HEK293T (cell line): ENCODE results near the gene CPED1.

Source experiments
- CTCF ChIA-PET: fragments of 350-600 bp; formaldehyde crosslinking; extraction: SDS; loops from one replicate; lab custom pipeline; 2021; ENCODE audit warnings: antibody characterized with exemption, inconsistent platforms; lab: Yijun Ruan, JAX
- POLR2A ChIA-PET: fragments of 350-600 bp; formaldehyde crosslinking; extraction: SDS; loops from one replicate; lab custom pipeline; 2020; ENCODE audit warnings: antibody characterized with exemption, inconsistent platforms; lab: Yijun Ruan, JAX
- DNase-seq: peaks from one replicate; pipeline ENCODE4 v3.0.0; 2012; ENCODE audit warnings: mixed read lengths; ENCODE audit errors: extremely low spot score
- ARNT ChIP-seq: fragments of 450-650 bp; IDR thresholded peaks from 2 replicates; pipeline ENCODE4 v1.6.1; 2017; ENCODE audit warnings: mild to moderate bottlenecking
- BHLHE40 ChIP-seq: fragments of 450-650 bp; IDR thresholded peaks from 2 replicates; pipeline ENCODE4 v1.6.1; 2016; ENCODE audit warnings: mild to moderate bottlenecking, moderate library complexity, borderline replicate concordance
- CTBP1 ChIP-seq: fragments of 450-650 bp; IDR thresholded peaks from 2 replicates; pipeline ENCODE4 v1.6.1; 2016; ENCODE audit warnings: borderline replicate concordance
- ELF4 ChIP-seq: fragments of 450-650 bp; IDR thresholded peaks from 2 replicates; pipeline ENCODE4 v1.6.1; 2017; ENCODE audit warnings: antibody characterized with exemption
- FOXA1 ChIP-seq: fragments of 450-650 bp; IDR thresholded peaks from 2 replicates; pipeline ENCODE4 v1.6.1; 2016; ENCODE audit warnings: mild to moderate bottlenecking
- FOXK2 ChIP-seq: fragments of 450-650 bp; IDR thresholded peaks from 2 replicates; pipeline ENCODE4 v1.6.1; 2016; ENCODE audit warnings: mild to moderate bottlenecking
- FOXM1 ChIP-seq: fragments of 450-650 bp; IDR thresholded peaks from 2 replicates; pipeline ENCODE4 v1.6.1; 2017; ENCODE audit warnings: mild to moderate bottlenecking, borderline replicate concordance
- HDGF ChIP-seq: fragments of 450-650 bp; IDR thresholded peaks from 2 replicates; pipeline ENCODE4 v1.6.1; 2017; ENCODE audit warnings: antibody characterized with exemption, borderline replicate concordance
- L3MBTL2 ChIP-seq: fragments of 450-650 bp; conservative IDR thresholded peaks from 2 replicates; pipeline ENCODE4 v1.6.1; 2016; ENCODE audit warnings: mild to moderate bottlenecking
- LEF1 ChIP-seq: fragments of 450-650 bp; IDR thresholded peaks from 2 replicates; pipeline ENCODE4 v1.6.1; 2017; ENCODE audit warnings: mild to moderate bottlenecking, borderline replicate concordance
- NFRKB ChIP-seq: fragments of 450-650 bp; IDR thresholded peaks from 2 replicates; pipeline ENCODE4 v1.6.1; 2016; ENCODE audit warnings: mild to moderate bottlenecking, moderate library complexity
- PKNOX1 ChIP-seq: fragments of 450-650 bp; IDR thresholded peaks from 2 replicates; pipeline ENCODE4 v1.6.1; 2016
- SP1 ChIP-seq: fragments of 450-650 bp; IDR thresholded peaks from 2 replicates; pipeline ENCODE4 v1.6.1; 2017
- SUZ12 ChIP-seq: fragments of 450-650 bp; IDR thresholded peaks from 2 replicates; pipeline ENCODE4 v1.6.1; 2016; ENCODE audit warnings: mild to moderate bottlenecking
- TARDBP ChIP-seq: fragments of 450-650 bp; IDR thresholded peaks from 2 replicates; pipeline ENCODE4 v1.6.1; 2016
- ZNF384 ChIP-seq: fragments of 450-650 bp; IDR thresholded peaks from 2 replicates; pipeline ENCODE4 v1.6.1; 2016

Gene CPED1

GRCh38 chr7:120993553-120994191 is 5.2 kb downstream of the CPED1 start:
- no peak for TF ChIP-seq FOXK2
- no peak for TF ChIP-seq HDGF
- TF ChIP-seq ZNF384: no peak
- TF ChIP-seq SUZ12: no peak
- TF ChIP-seq NFRKB: no peak
- TF ChIP-seq ELF4: no peak
- TF ChIP-seq CTBP1: no peak
- TF ChIP-seq BHLHE40: no peak
- TF ChIP-seq FOXA1: no peak
- POLR2A ChIA-PET: no interaction called here
- CTCF ChIA-PET: no interaction called here
- DNase-seq: no peak

- no peak for TF ChIP-seq FOXK2
- no peak for TF ChIP-seq ELF4
- TF ChIP-seq PKNOX1: no peak
- TF ChIP-seq HDGF: no peak
- TF ChIP-seq ARNT: no peak
- TF ChIP-seq ZNF384: no peak
- TF ChIP-seq TARDBP: no peak
- ChIA-PET CTCF (no interaction called here), POLR2A (no interaction called here)
- DNase-seq: no peak
Observed at GRCh38 chr7:120994512-120995410, 6.2 kb downstream of the CPED1 start.

GRCh38 chr7:120995654-120996053 is 7.1 kb downstream of the CPED1 start:
- ChIA-PET POLR2A (no interaction called here), CTCF (interaction anchor here (0.7 to 1.1 kb wide), 2 partner anchors 9 to 138 kb away, joined by 3 to 6 read pairs; no protein-coding TSS in a partner anchor)
- TF ChIP-seq ARNT (no peak), ELF4 (no peak), PKNOX1 (no peak), FOXK2 (no peak), LEF1 (no peak), SUZ12 (no peak), TARDBP (no peak), CTBP1 (no peak), FOXM1 (no peak), NFRKB (no peak), ZNF384 (no peak)
- no peak for DNase-seq

DNA sequence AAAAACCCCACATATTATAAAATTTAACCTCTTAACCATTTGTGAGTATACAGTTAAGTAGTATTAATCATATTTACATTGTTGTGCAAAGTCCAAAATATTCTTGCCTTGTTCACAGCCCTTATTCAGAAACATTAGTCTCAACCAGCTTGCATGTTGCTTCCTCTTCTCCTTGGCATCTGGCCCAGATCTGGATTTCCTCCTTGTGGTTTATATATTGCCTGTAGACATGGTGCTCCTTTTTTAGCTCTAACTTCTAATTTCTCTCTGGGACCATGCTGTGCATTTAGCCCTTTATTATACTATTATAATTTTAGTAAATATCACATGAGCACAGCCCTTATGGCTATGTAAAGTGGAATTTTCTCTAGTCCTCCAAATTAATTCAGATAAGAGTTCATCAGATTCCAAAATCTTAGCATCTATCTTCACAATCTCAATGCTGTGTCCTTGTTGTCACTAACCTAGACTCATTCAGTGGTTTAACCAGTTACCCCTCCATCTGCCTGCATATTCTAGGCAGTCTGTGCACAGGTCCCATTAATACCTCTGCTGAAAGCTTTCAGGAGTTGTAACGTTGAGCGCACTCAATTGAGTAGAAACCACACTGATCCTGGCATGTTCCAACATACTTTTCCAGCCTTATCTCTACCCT is 7.9 kb downstream of the CPED1 start:
- ChIA-PET CTCF (interaction anchor here (0.7 to 1.1 kb wide), 2 partner anchors 10 to 139 kb away, joined by 3 to 6 read pairs; no protein-coding TSS in a partner anchor), POLR2A (no interaction called here)

DNA sequence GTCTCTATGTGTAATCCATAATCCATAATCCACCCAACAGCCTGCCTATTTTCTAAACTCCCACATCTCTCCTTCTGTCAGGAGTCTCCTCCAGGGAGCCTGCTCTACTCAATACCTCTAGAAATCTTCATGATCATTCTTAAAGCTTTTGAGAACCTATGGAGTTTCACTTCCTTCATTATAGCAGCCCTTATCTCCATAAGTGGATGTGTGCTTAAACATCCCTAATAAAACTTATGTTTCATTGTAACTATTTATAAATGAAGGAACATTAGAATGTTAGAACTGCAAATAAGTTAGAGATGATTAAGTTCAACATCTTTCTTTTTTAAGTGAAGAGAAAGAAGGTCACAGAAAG is 8.5 kb downstream of the CPED1 start:
- TF ChIP-seq SUZ12 (no peak), ELF4 (no peak), NFRKB (no peak)
- no peak for DNase-seq
- CTCF ChIA-PET: no interaction called here
- POLR2A ChIA-PET: no interaction called here

More for the DNA sequence above, 7.9 kb downstream of the CPED1 start:
- no peak for TF ChIP-seq ELF4
- no peak for TF ChIP-seq FOXK2
- no peak for TF ChIP-seq HDGF
- TF ChIP-seq CTBP1: no peak
- no peak for TF ChIP-seq BHLHE40
- TF ChIP-seq SUZ12: no peak
- no peak for TF ChIP-seq TARDBP
- DNase-seq: no peak

DNA sequence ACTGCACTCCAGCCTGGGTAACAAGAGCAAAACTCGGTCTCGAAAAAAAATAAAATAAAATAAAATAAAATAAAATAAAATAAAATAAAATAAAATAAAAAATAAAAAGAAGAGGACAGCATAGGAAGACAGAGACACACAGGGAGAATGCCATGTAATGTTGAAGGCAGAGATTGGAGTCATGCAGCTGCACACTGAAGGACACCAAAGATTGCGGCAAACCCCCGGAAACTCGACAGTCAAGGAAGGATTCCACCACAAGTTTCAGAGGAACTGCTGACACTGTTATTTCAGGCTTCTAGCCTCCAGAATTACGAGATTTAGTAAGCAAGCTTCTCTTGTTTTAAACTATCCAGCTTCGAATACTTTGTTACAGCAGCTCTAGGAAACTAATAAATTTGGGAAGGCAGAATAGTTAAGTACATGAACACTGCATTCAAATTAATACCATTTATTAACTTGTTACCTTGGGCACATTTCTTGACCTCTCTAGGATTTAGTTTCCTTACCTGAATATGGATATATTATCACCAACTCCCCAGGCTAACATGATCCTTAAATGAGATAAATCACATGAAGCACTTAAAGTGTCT is 9.5 kb downstream of the CPED1 start:
- ChIA-PET POLR2A (no interaction called here), CTCF (interaction anchor here (0.6 to 1.0 kb wide), 2 partner anchors 8 to 86 kb away, joined by 3 to 7 read pairs; no protein-coding TSS in a partner anchor)
- no peak for TF ChIP-seq ELF4
- TF ChIP-seq ZNF384: no peak
- TF ChIP-seq BHLHE40: no peak
- no peak for TF ChIP-seq SUZ12
- TF ChIP-seq LEF1: no peak
- TF ChIP-seq PKNOX1: no peak
- no peak for TF ChIP-seq ARNT
- no peak for TF ChIP-seq HDGF
- TF ChIP-seq FOXK2: no peak
- no peak for TF ChIP-seq L3MBTL2
- TF ChIP-seq SP1: no peak
- no peak for TF ChIP-seq FOXA1
- no peak for TF ChIP-seq NFRKB
- TF ChIP-seq TARDBP: no peak
- no peak for TF ChIP-seq CTBP1
- no peak for TF ChIP-seq FOXM1
- no peak for DNase-seq
